A549 treated with RU486 at 1 μM for 4 hours (cell line): ENCODE measurements around the gene TTC16. TPM values are rescaled to one million over a fixed set of nuclear protein-coding genes. Genes with fewer than 3 reads are reported as not detected.

Source experiments
- total RNA-seq: library from RNA; stranded (reverse); fragments of 200-300 nt; extraction: Qiagen RNA extraction; gene quantifications from 5 replicates; pipeline ENCODE4 v1.2.3, GENCODE V29; 2022; ENCODE audit warnings: low read depth

The TTC16 gene, protein sequence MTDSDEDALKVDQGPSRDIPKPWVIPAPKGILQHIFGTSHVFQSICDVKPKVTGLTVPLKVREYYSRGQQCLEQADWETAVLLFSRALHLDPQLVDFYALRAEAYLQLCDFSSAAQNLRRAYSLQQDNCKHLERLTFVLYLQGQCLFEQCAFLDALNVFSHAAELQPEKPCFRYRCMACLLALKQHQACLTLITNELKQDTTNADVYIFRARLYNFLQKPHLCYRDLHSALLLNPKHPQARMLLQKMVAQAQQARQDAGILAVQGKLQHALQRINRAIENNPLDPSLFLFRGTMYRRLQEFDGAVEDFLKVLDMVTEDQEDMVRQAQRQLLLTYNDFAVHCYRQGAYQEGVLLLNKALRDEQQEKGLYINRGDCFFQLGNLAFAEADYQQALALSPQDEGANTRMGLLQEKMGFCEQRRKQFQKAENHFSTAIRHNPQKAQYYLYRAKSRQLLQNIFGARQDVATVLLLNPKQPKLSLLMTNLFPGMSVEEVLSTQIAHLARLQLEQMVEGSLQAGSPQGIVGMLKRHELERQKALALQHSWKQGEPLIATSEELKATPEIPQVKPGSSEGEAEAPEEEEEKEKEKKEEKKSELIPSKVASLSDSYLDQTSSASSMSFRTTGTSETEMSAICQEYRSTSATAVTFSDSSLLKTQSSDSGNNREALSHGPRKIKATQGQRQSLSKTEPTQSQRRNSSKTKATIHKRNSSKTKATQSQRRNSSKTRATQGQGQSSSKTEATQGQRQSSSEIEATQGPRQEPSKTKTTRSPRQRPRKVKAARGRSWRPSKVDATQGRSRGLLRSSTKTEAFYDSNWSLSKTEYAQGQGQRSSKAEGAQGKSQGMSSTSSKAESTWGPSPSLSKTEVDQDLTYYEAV
- total RNA-seq, result not detected in 5 replicates

DNA sequence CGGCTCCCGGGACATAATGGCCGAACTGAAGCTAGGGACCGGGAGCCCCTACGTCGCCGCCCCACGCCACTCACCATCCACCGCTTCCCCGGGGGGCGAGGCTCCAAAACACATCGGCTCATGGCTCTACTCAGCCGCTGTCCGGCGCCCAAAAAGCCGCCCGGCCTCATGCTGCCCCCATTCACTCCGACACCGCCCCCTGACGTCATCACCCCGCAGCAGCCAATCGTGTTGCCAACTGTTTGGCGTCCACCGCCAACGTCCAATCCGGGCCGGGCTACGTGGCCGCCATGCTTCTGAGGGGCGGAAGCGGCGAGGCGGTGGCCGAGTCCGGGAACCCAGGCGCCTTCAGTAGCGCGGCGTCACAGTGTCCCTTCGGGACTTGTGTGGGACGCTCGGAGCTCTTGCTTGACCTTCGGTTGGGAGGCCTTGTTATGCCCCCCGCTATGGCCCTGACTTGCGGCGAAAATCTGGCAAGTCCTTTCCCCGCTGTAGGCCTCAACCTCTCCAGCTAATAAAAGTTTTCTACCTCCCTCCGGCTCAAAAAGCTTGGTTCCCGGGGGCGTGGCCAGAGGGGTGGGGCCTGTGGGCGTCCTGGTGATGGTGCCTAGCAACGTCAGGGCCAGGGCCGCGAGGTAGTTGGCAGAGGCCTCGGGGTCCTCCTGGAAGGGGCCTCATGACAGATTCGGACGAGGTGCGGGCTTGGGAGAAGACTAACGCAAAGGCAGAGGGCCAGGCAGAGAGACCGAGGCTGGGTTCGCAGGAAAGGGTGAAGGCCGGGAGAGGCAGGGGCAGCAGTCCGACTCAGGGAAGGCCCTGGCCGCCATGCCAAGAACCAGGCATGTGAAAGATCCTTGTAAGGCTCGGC, at the start of gene TTC16, which contains the start of gene PTRH1:
TTC16 (plus strand) TSS at position 610 of the 868 bp plus-strand sequence; CDS start at position 677, 67 bp downstream.
PTRH1 (minus strand) TSS at position 194 of the 868 bp plus-strand sequence; CDS start at position 170, 24 bp downstream.

DNA sequence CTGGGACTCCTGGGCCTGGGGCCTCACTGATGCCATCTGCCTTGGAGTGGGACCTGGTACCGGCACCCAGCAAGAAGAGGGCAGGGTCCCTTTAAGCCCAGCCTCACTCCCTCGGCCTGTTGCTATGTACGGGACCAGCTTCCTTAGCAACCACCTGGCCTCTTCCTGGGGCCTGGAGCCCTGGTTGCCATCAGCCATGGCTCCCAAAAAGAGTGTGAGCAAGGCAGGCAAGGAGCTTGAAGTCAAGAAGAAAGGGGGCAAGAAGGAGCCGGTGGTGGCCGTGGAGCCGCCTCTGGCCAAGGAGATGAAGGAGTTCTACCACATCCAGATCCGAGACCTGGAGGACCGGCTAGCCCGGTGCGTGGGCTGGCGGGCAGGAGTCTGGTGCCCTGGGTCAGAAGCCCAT, 9.0 kb upstream of the TTC16 start, which contains the start of gene CFAP157:
CFAP157 (plus strand) TSS at position 153 of the 406 bp plus-strand sequence; CDS start at position 197, 44 bp downstream.

DNA sequence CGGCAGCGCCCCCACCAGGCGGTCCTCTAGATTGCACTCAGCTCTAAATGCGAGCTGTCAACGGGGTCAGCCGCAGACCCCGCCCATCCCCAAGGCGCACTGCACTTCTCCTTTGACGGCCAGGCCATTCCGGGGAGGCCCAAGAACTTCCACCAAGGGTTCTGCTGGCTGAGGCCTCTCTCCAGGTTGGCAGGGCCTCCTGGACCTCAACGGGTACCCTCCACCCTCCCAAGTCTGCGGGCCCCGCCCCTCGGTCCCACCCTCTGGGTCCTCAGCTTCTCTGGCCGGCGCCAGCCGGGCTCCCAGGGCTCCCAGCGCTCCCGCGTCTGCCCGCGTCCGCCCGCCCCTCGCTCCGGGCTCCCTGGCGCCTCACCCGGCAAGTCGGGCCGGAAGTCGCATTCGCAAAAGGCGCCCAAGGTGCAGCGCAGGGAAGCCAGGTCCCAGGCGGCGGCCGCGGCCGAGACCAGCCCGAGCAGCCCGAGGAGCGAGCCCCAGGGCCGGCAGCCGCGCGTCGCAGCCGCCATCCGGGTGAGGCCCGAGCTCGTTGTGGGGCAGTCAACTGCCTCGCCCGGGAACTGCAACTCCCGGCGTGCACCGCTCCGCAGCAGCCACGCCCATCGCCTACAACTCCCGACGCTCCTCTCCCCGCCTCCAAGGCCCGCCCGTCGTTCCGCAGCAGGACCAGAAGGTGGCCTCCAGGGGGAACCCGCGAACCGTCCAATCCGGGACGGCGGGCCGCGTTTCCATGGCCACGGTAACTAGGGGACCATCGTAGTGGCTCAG, 19.1 kb downstream of the TTC16 start, which contains the start of gene TOR2A:
TOR2A (minus strand) TSS at position 548 of the 783 bp plus-strand sequence; CDS start at position 524, 24 bp downstream.

DNA sequence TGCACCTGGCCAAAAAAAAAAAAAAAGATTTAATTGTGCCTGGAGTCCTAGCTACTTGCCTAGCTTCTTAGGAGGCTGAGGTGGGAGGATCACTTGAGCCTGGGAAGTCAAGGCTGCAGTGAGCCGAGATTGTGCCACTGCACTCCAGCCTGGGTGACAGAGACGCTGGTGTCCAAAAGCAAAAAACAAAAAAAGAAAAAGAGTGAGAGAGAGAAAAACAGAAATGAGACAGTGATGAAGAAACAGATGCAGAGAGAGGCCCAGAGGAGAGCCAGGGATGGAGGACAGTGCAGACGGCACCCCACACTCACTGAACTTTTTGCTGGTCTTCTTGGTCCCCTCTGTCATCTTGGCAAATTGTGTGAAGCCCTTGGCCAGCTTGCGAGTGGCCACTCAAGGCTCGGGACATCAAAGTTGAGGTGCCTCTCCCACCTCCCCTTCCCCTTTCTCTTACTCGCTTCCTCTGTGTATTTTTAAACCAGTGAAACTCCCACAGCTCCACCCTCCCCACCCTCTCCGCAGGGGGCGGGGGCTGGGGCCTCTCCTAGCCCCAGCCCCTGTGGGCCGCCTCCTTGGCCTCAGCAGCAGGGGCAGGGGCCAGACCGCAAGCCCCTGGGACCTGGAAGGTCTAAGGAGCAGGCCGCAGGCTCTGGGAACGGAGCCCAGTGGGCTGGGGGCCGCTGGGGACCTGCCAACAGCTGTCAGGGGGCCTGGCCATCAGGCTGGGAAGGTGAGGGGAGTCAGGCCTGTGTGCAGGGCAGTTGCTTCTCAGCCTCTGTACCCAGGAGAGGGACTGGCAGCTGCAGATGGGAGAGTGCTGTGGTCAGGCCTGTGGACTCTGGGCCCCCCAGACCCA, 62.6 kb downstream of the TTC16 start, which contains the start of gene SH2D3C:
SH2D3C (minus strand) TSS at position 387 of the 856 bp plus-strand sequence; CDS start at position 348, 39 bp downstream.

Other genes starting within 250 kb of the TTC16 start
- gene STXBP1, start 103.8 kb upstream of the TTC16 start, total RNA-seq, result 14.6 to 18.4 TPM (median 16.5 TPM) in 5 replicates
- gene CFAP157, start 9.1 kb upstream of the TTC16 start, total RNA-seq, result 0.05 to 0.08 TPM in 2 of 5 replicates, not detected in the others
- gene PTRH1, start 416 bp upstream of the TTC16 start, total RNA-seq, result 10.5 to 19.8 TPM (median 16.4 TPM) in 5 replicates
- 8.7 to 13.9 TPM (median 11.9 TPM) in 5 replicates for gene TOR2A, start 19.2 kb downstream of the TTC16 start, total RNA-seq
- gene SH2D3C, start 62.6 kb downstream of the TTC16 start, total RNA-seq, result 0.06 to 0.11 TPM (median 0.07 TPM) in 3 of 5 replicates, not detected in the others
- gene CDK9, start 70.0 kb downstream of the TTC16 start, total RNA-seq, result 43.9 to 50.4 TPM (median 47.9 TPM) in 5 replicates
- gene FPGS, start 86.8 kb downstream of the TTC16 start, total RNA-seq, result 45.7 to 54.1 TPM (median 47.8 TPM) in 5 replicates
- gene ENG, start 138.6 kb downstream of the TTC16 start, total RNA-seq, result 0.07 to 0.37 TPM (median 0.26 TPM) in 5 replicates
- 41.2 to 86.8 TPM (median 75.7 TPM) in 5 replicates for gene AK1, start 161.6 kb downstream of the TTC16 start, total RNA-seq
- 22.7 to 27.9 TPM (median 24.1 TPM) in 5 replicates for gene ST6GALNAC6, start 183.5 kb downstream of the TTC16 start, total RNA-seq
- gene ST6GALNAC4, start 201.0 kb downstream of the TTC16 start, total RNA-seq, result 16.1 to 28.2 TPM (median 22.0 TPM) in 5 replicates
- 0.90 to 2.9 TPM (median 1.1 TPM) in 5 replicates for gene PIP5KL1, start 214.7 kb downstream of the TTC16 start, total RNA-seq
- gene DPM2, start 221.8 kb downstream of the TTC16 start, total RNA-seq, result 35.4 to 48.4 TPM (median 47.7 TPM) in 5 replicates